ENCODE measurements around the gene ZNF560. TPM values are rescaled to one million over a fixed set of nuclear protein-coding genes. Genes with fewer than 3 reads are reported as not detected.
"Not testable (repeated sequence)": the region's sequence is repeated elsewhere in the genome, so short reads cannot be mapped to it uniquely, and the experiment has no call there.

The ZNF560 gene
- under 1 TPM in 1 of 4 donors, not detected in 3; 0.06 TPM for polyA plus RNA-seq
- long read RNA-seq, donor 1, result 0 reads
- long read RNA-seq, donor 2, result 0 reads
- long read RNA-seq, donor 3, result 0 reads
- long read RNA-seq, donor 4, result 0 reads
- long read RNA-seq, donor 5, result 0 reads
- long read RNA-seq, donor 6, result 0 reads
- long read RNA-seq, donor 7, result 0 reads
- long read RNA-seq, donor 8, result 0 reads
- long read RNA-seq, donor 9, result 0 reads
- long read RNA-seq, donor 10, result 0 reads

- Histone ChIP-seq H3K27ac (ENCODE audit: low read depth in 1 of 3, low read length in 2 of 3) (no peak within 1 kb of the TSS), H3K4me3 (ENCODE audit: low read depth in 1 of 3, low read length in 3 of 3) (no peak within 1 kb of the TSS), H3K27me3 (ENCODE audit: control insufficient read depth in 3 of 3, insufficient read depth in 3 of 3, low read length in 3 of 3) (no peaks in the 10 kb centered on the region), H3K9me3 (ENCODE audit: control insufficient read depth in 2 of 2, insufficient read depth in 1 of 2, low read depth in 1 of 2, low read length in 1 of 2) (peaks cover 3 to 31% of the 10 kb centered on the region in 2 donors), H3K4me1 (ENCODE audit: control insufficient read depth in 3 of 3, insufficient read depth in 2 of 3, low read depth in 1 of 3, low read length in 2 of 3) (no peaks in the 10 kb centered on the region), H3K36me3 (ENCODE audit: control insufficient read depth in 3 of 3, insufficient read depth in 2 of 3, low read depth in 1 of 3, low read length in 3 of 3) (no peaks in the 10 kb centered on the region)
- DNase-seq, result no peak
- FAIRE-seq, result no peak
- 5 to 24% (median 20%) methylated on average over 44 of the region's 44 CpGs for WGBS, 3 donors
Measured at GRCh38 chr19:9498183-9498902, at the start of gene ZNF560. TSS of gene ZNF560 (minus strand) at chr19:9498616. CDS start at chr19:9475313, 23,303 bp downstream.

GRCh38 chr19:9547870-9548269 is 49.5 kb upstream of the ZNF560 start:
- Histone ChIP-seq H3K4me1 (ENCODE audit: control insufficient read depth in 3 of 3, insufficient read depth in 2 of 3, low read depth in 1 of 3, low read length in 2 of 3) (no peaks in the 10 kb centered on the region), H3K36me3 (ENCODE audit: control insufficient read depth in 3 of 3, insufficient read depth in 2 of 3, low read depth in 1 of 3, low read length in 3 of 3) (no peaks in the 10 kb centered on the region), H3K27me3 (ENCODE audit: control insufficient read depth in 3 of 3, insufficient read depth in 3 of 3, low read length in 3 of 3) (no peaks in the 10 kb centered on the region), H3K4me3 (ENCODE audit: low read depth in 1 of 3, low read length in 3 of 3) (no peak overlapping the region), H3K9me3 (ENCODE audit: control insufficient read depth in 2 of 2, insufficient read depth in 1 of 2, low read depth in 1 of 2, low read length in 1 of 2) (peaks cover 1 to 43% of the 10 kb centered on the region in 2 donors), H3K27ac (ENCODE audit: low read depth in 1 of 3, low read length in 2 of 3) (no peak overlapping the region)
- no peak for FAIRE-seq
- no peak for DNase-seq
- 87 to 94% (median 93%) methylated on average over 11 of the region's 11 CpGs for WGBS, 3 donors

- WGBS, 3 donors, result 91 to 94% (median 94%) methylated on average over 9 to 12 of the region's 12 CpGs
- DNase-seq; FAIRE-seq; H3K4me3 ChIP-seq (ENCODE audit: low read depth in 1 of 3, low read length in 3 of 3); H3K4me1 ChIP-seq (ENCODE audit: control insufficient read depth in 3 of 3, insufficient read depth in 2 of 3, low read depth in 1 of 3, low read length in 2 of 3); H3K27ac ChIP-seq (ENCODE audit: low read depth in 1 of 3, low read length in 2 of 3); H3K27me3 ChIP-seq (ENCODE audit: control insufficient read depth in 3 of 3, insufficient read depth in 3 of 3, low read length in 3 of 3); H3K36me3 ChIP-seq (ENCODE audit: control insufficient read depth in 3 of 3, insufficient read depth in 2 of 3, low read depth in 1 of 3, low read length in 3 of 3): not testable (repeated sequence)
- peaks cover 0 to 25% of the 10 kb centered on the region in 2 donors for H3K9me3 ChIP-seq (ENCODE audit: control insufficient read depth in 2 of 2, insufficient read depth in 1 of 2, low read depth in 1 of 2, low read length in 1 of 2)
Measured at GRCh38 chr19:9541281-9541680, 42.9 kb upstream of the ZNF560 start.

- H3K4me1 ChIP-seq (ENCODE audit: control insufficient read depth in 3 of 3, insufficient read depth in 2 of 3, low read depth in 1 of 3, low read length in 2 of 3); FAIRE-seq; H3K27ac ChIP-seq (ENCODE audit: low read depth in 1 of 3, low read length in 2 of 3); H3K27me3 ChIP-seq (ENCODE audit: control insufficient read depth in 3 of 3, insufficient read depth in 3 of 3, low read length in 3 of 3); H3K4me3 ChIP-seq (ENCODE audit: low read depth in 1 of 3, low read length in 3 of 3); DNase-seq: not testable (repeated sequence)
- H3K9me3 ChIP-seq (ENCODE audit: control insufficient read depth in 2 of 2, insufficient read depth in 1 of 2, low read depth in 1 of 2, low read length in 1 of 2), result peaks cover 0 to 34% of the 10 kb centered on the region in 2 donors
- 65 to 100% (median 89%) methylated on average over 1 of the region's 1 CpG for WGBS, 3 donors
- peaks cover under 1 to 13% (median 7%) of the 10 kb centered on the region in 3 donors for H3K36me3 ChIP-seq (ENCODE audit: control insufficient read depth in 3 of 3, insufficient read depth in 2 of 3, low read depth in 1 of 3, low read length in 3 of 3)
Measured at GRCh38 chr19:9539921-9540320, 41.5 kb upstream of the ZNF560 start.

GRCh38 chr19:9539201-9539600 is 40.8 kb upstream of the ZNF560 start:
- not testable (repeated sequence) for H3K27me3 ChIP-seq (ENCODE audit: control insufficient read depth in 3 of 3, insufficient read depth in 3 of 3, low read length in 3 of 3); DNase-seq; H3K4me1 ChIP-seq (ENCODE audit: control insufficient read depth in 3 of 3, insufficient read depth in 2 of 3, low read depth in 1 of 3, low read length in 2 of 3); FAIRE-seq; H3K4me3 ChIP-seq (ENCODE audit: low read depth in 1 of 3, low read length in 3 of 3)
- Histone ChIP-seq H3K27ac (ENCODE audit: low read depth in 1 of 3, low read length in 2 of 3) (peak overlapping the region in 2 of 3 donors; percentile 86 to 92), H3K9me3 (ENCODE audit: control insufficient read depth in 2 of 2, insufficient read depth in 1 of 2, low read depth in 1 of 2, low read length in 1 of 2) (peaks cover 0 to 39% of the 10 kb centered on the region in 2 donors), H3K36me3 (ENCODE audit: control insufficient read depth in 3 of 3, insufficient read depth in 2 of 3, low read depth in 1 of 3, low read length in 3 of 3) (peaks cover 4 to 20% (median 14%) of the 10 kb centered on the region in 3 donors)
- 75 to 84% (median 80%) methylated on average over 6 of the region's 6 CpGs for WGBS, 3 donors

GRCh38 chr19:9538183-9539058 is 40.0 kb upstream of the ZNF560 start, which contains the start of gene ZNF426:
TSS of gene ZNF426 (minus strand) at chr19:9538645. CDS start at chr19:9536232, 2,413 bp downstream.
- DNase-seq (peak; percentile 86 to 97), FAIRE-seq (no peak)
- Histone ChIP-seq H3K27ac (ENCODE audit: low read depth in 1 of 3, low read length in 2 of 3) (peak within 1 kb of the TSS; percentile 51 to 92 (median 86)), H3K27me3 (ENCODE audit: control insufficient read depth in 3 of 3, insufficient read depth in 3 of 3, low read length in 3 of 3) (no peaks in the 10 kb centered on the region), H3K9me3 (ENCODE audit: control insufficient read depth in 2 of 2, insufficient read depth in 1 of 2, low read depth in 1 of 2, low read length in 1 of 2) (peaks cover 0 to 45% of the 10 kb centered on the region in 2 donors), H3K4me1 (ENCODE audit: control insufficient read depth in 3 of 3, insufficient read depth in 2 of 3, low read depth in 1 of 3, low read length in 2 of 3) (no peaks in the 10 kb centered on the region), H3K4me3 (ENCODE audit: low read depth in 1 of 3, low read length in 3 of 3) (peak within 1 kb of the TSS; percentile 50 to 73 (median 62)), H3K36me3 (ENCODE audit: control insufficient read depth in 3 of 3, insufficient read depth in 2 of 3, low read depth in 1 of 3, low read length in 3 of 3) (peaks cover 12 to 26% (median 21%) of the 10 kb centered on the region in 3 donors)
- 2 to 4% (median 4%) methylated on average over 49 of the region's 49 CpGs for whole genome bisulfite sequencing, 3 donors

GRCh38 chr19:9535934-9536333 is 37.5 kb upstream of the ZNF560 start:
- WGBS, 3 donors, result 95 to 97% (median 96%) methylated on average over 4 of the region's 4 CpGs
- peaks cover 1 to 53% of the 10 kb centered on the region in 2 donors for H3K9me3 ChIP-seq (ENCODE audit: control insufficient read depth in 2 of 2, insufficient read depth in 1 of 2, low read depth in 1 of 2, low read length in 1 of 2)
- H3K36me3 ChIP-seq (ENCODE audit: control insufficient read depth in 3 of 3, insufficient read depth in 2 of 3, low read depth in 1 of 3, low read length in 3 of 3), result peaks cover 24 to 37% (median 34%) of the 10 kb centered on the region in 3 donors
- no peaks in the 10 kb centered on the region for H3K4me1 ChIP-seq (ENCODE audit: control insufficient read depth in 3 of 3, insufficient read depth in 2 of 3, low read depth in 1 of 3, low read length in 2 of 3)
- no peak overlapping the region for H3K27ac ChIP-seq (ENCODE audit: low read depth in 1 of 3, low read length in 2 of 3)
- DNase-seq (no peak), FAIRE-seq (no peak)
- no peaks in the 10 kb centered on the region for H3K27me3 ChIP-seq (ENCODE audit: control insufficient read depth in 3 of 3, insufficient read depth in 3 of 3, low read length in 3 of 3)
- H3K4me3 ChIP-seq (ENCODE audit: low read depth in 1 of 3, low read length in 3 of 3), result no peak overlapping the region

- Histone ChIP-seq H3K27ac (ENCODE audit: low read depth in 1 of 3, low read length in 2 of 3) (no peak overlapping the region), H3K4me1 (ENCODE audit: control insufficient read depth in 3 of 3, insufficient read depth in 2 of 3, low read depth in 1 of 3, low read length in 2 of 3) (no peaks in the 10 kb centered on the region), H3K4me3 (ENCODE audit: low read depth in 1 of 3, low read length in 3 of 3) (no peak overlapping the region), H3K27me3 (ENCODE audit: control insufficient read depth in 3 of 3, insufficient read depth in 3 of 3, low read length in 3 of 3) (no peaks in the 10 kb centered on the region), H3K36me3 (ENCODE audit: control insufficient read depth in 3 of 3, insufficient read depth in 2 of 3, low read depth in 1 of 3, low read length in 3 of 3) (peaks cover 50 to 57% (median 53%) of the 10 kb centered on the region in 3 donors), H3K9me3 (ENCODE audit: control insufficient read depth in 2 of 2, insufficient read depth in 1 of 2, low read depth in 1 of 2, low read length in 1 of 2) (peaks cover 1 to 76% of the 10 kb centered on the region in 2 donors)
- DNase-seq (no peak), FAIRE-seq (no peak)
- 98 to 99% (median 98%) methylated on average over 4 of the region's 4 CpGs for WGBS, 3 donors
Measured at GRCh38 chr19:9531933-9532332, 33.5 kb upstream of the ZNF560 start.

All from small intestine (tissue), 16 donors.